CD4-positive, alpha-beta memory T cell (primary cell): ENCODE measurements around the gene DPYSL5. TPM values are rescaled to one million over a fixed set of nuclear protein-coding genes. Genes with fewer than 3 reads are reported as not detected.
A peak's percentile ranks its signal among the peaks of the same experiment; 100 is the strongest.
"Not testable (repeated sequence)": the region's sequence is repeated elsewhere in the genome, so short reads cannot be mapped to it uniquely, and the experiment has no call there.

Source experiments
- CTCF ChIA-PET: fragments of 350-600 bp; sonication (Branson Sonifier 250); formaldehyde crosslinking; loops from one replicate; lab custom pipeline; 2021; ENCODE audit warnings: inconsistent platforms; ENCODE audit not compliant: partially characterized antibody; lab: Charles Lee
- POLR2A ChIA-PET: fragments of 350-600 bp; sonication (Branson Sonifier 250); formaldehyde crosslinking; loops from one replicate; lab custom pipeline; 2021; ENCODE audit not compliant: partially characterized antibody; lab: Charles Lee
- DNase-seq, 5 donors: peaks; one replicate each; pipeline versions ENCODE4 v3.0.0 to v3.0.0-alpha.2; 2020 to 2022; ENCODE audit warnings: mixed read lengths in 1 of 5
- H3K27ac ChIP-seq: one replicate; pipeline ENCODE4 v1.7.0; 2013; ENCODE audit warnings: low read depth, low read length
- H3K27me3 ChIP-seq: 2 replicates; pipeline ENCODE4 v1.7.0; 2013; ENCODE audit warnings: mild to moderate bottlenecking, low read length, moderate library complexity; ENCODE audit not compliant: insufficient read depth
- H3K36me3 ChIP-seq: 2 replicates; pipeline ENCODE4 v1.7.0; 2013; ENCODE audit warnings: mild to moderate bottlenecking, low read length, moderate library complexity; ENCODE audit not compliant: insufficient read depth
- H3K4me1 ChIP-seq: 2 replicates; pipeline ENCODE4 v1.7.0; 2013; ENCODE audit warnings: mild to moderate bottlenecking, low read length, moderate library complexity; ENCODE audit not compliant: insufficient read depth
- H3K4me3 ChIP-seq, 2 donors: one replicate each; pipeline ENCODE4 v1.7.0; 2013; ENCODE audit warnings: low read length in 2 of 2, mild to moderate bottlenecking in 1 of 2
- H3K9me3 ChIP-seq, 2 donors: one replicate each; pipeline ENCODE4 v1.7.0; 2013; ENCODE audit warnings: low read length in 2 of 2, control low read depth in 1 of 2; ENCODE audit not compliant: control insufficient read depth in 1 of 2
- H3K27ac Mint-ChIP-seq, 7 donors: one replicate each; pipeline ENCODE4 v1.8.0; 2020 to 2021; ENCODE audit warnings: mixed read lengths in 7 of 7, mild to moderate bottlenecking in 6 of 7, inconsistent platforms in 3 of 7, moderate library complexity in 3 of 7
- H3K27me3 Mint-ChIP-seq, 2 donors: one replicate each; pipeline ENCODE4 v1.8.0; 2020 to 2021; ENCODE audit warnings: mixed read lengths in 2 of 2
- H3K36me3 Mint-ChIP-seq, 2 donors: one replicate each; pipeline ENCODE4 v1.8.0; 2020 to 2021; ENCODE audit warnings: mixed read lengths in 2 of 2, inconsistent platforms in 1 of 2, mild to moderate bottlenecking in 1 of 2
- H3K4me1 Mint-ChIP-seq, 4 donors: one replicate each; pipeline ENCODE4 v1.8.0; 2020 to 2021; ENCODE audit warnings: mixed read lengths in 4 of 4, mild to moderate bottlenecking in 1 of 4
- H3K4me3 Mint-ChIP-seq, 8 donors: one replicate each; pipeline ENCODE4 v1.8.0; 2020 to 2021; ENCODE audit warnings: mixed read lengths in 8 of 8, mild to moderate bottlenecking in 7 of 8, moderate library complexity in 6 of 8, inconsistent platforms in 3 of 8
- H3K9me3 Mint-ChIP-seq, 8 donors: one replicate each; pipeline ENCODE4 v1.8.0; 2020 to 2021; ENCODE audit warnings: mixed read lengths in 8 of 8, mild to moderate bottlenecking in 5 of 8, inconsistent platforms in 3 of 8, moderate library complexity in 1 of 8
- intact Hi-C: fragments of 100-400 bp; cut with micrococcal nuclease; formaldehyde crosslinking; loops from one replicate; pipeline ENCODE4 v1.15.1; 2023
- polyA plus RNA-seq, 2 donors: library from polyadenylated mRNA; unstranded; fragments of 300-500 nt; fragmentation: Illumina TruSeq; gene quantifications; one replicate each; pipeline ENCODE4 v1.2.3, GENCODE V29; 2021
- total RNA-seq, 2 experiments: library from RNA; stranded (reverse); gene quantifications; one replicate each; pipeline ENCODE4 v1.2.3, GENCODE V29; 2021

Gene DPYSL5
- total and polyA plus RNA-seq, 4 experiments from 2014 or later, result not detected

DNA sequence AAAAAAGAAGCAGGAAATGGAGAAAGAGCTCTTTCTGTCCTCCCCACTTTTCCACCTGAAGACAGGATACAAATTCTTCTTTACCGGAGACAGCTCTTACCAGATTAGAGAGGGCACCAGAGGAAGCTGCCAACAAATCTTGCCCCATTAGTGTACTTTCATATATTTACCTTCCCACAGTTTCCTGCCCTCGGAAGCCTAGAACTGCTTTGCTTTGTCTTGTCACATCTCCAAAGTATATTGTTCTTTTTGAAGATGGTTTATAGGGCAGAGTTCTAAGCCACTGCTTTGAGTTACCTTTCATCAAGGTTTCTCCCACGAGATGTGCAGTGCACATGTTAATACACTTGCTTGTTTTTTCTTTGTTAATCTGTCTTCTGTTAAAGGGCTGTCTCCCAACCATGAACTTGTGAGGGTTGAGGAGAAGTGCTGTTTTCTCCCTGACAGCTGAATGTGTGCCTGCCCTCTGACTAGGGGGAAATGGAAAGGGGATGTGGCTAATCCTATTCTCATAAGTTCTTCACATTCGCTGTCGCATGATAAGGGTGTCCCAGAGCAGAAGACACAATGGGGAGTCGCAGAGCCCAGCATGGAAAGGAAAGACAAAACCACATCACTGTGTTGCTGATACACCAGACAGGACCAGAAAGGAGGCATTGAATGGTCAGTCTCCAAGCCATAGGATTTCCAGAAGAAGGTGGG, 37.9 kb upstream of the DPYSL5 start:
- ChIA-PET CTCF (interaction anchor here (1.1 kb wide), 1 partner anchor 38 kb away, joined by 3 read pairs; no protein-coding TSS in a partner anchor), POLR2A (no interaction called here)
- Mint-ChIP-seq H3K9me3 (no peaks in the 10 kb centered on the region), H3K4me3 (peak overlapping the region in 5 of 8 donors; percentile 4 to 67 (median 43)), H3K36me3 (peaks cover 0 to under 1% of the 10 kb centered on the region in 2 donors), H3K27ac (peak overlapping the region in 3 of 7 donors; percentile 3 to 23 (median 3)), H3K4me1 (peaks cover 9 to 19% (median 10%) of the 10 kb centered on the region in 4 donors), H3K27me3 (peaks cover 2 to 13% of the 10 kb centered on the region in 2 donors)
- Histone ChIP-seq H3K4me1 (peaks cover 10% of the 10 kb centered on the region), H3K4me3 (no peak overlapping the region), H3K36me3 (no peaks in the 10 kb centered on the region), H3K27ac (no peak overlapping the region), H3K9me3 (no peaks in the 10 kb centered on the region), H3K27me3 (no peaks in the 10 kb centered on the region)
- DNase-seq, result peak in 4 of 5 donors; percentile 12 to 17 (median 15)
- intact Hi-C loops, result no loop called here

- Histone ChIP-seq H3K4me3 (no peak overlapping the region), H3K9me3 (no peaks in the 10 kb centered on the region), H3K27me3 (no peaks in the 10 kb centered on the region), H3K36me3 (no peaks in the 10 kb centered on the region), H3K27ac (no peak overlapping the region), H3K4me1 (peaks cover 10% of the 10 kb centered on the region)
- Mint-ChIP-seq H3K27ac (no peak overlapping the region), H3K4me3 (no peak overlapping the region), H3K27me3 (peaks cover 6 to 16% of the 10 kb centered on the region in 2 donors), H3K9me3 (no peaks in the 10 kb centered on the region), H3K4me1 (peaks cover 9 to 19% (median 10%) of the 10 kb centered on the region in 4 donors), H3K36me3 (peaks cover 0 to 3% of the 10 kb centered on the region in 2 donors)
- ChIA-PET CTCF (no interaction called here), POLR2A (no interaction called here)
- no peak for DNase-seq
- intact Hi-C loops, result no loop called here
Measured at GRCh38 chr2:26811261-26811660, 36.7 kb upstream of the DPYSL5 start.

DNA sequence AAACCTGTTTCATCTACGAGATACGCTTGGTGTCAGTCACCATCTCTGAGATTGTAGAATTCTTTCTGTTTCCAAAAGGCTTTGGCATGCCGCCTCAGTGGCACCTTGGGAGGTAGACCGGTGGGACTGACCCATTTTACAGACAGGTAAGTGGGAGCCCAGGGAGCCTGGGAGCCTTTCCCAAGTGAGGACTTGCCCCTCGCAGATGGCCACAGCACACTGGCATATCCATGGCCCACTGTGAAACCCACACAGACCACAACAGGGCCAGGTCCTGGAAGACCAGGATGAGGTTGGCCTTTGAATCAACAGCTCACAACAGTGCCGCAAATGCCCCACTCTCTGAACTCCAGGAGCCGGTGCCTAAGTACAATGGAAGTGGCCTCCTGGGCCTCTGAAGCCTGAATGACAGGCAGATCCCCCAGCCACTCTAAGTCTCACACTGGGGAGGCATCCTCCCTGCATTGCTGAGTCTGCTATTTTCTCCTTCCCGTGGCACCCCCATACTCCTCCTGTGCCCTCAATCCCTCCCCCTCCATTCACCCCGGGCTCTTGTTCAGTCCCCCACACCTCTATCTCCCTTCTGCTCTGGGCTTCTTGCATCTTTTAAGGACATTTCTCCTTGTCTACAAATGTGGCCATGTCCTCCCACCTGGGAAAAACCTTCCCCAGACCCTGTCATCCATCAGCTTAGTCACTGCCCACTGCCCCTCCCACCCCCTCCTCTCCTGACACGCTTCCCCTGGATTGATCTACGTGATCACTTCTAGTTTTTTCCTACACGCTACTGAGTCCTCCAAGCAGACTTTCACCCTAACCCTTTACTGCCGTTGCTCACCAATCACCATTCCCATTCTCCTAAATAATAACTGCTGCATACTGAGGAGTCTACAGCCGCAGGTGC, 35.9 kb upstream of the DPYSL5 start:
- H3K27me3 Mint-ChIP-seq, result peaks cover 12 to 23% of the 10 kb centered on the region in 2 donors
- DNase-seq, result no peak
- no peaks in the 10 kb centered on the region for H3K9me3 ChIP-seq
- H3K27me3 ChIP-seq, result no peaks in the 10 kb centered on the region
- CTCF ChIA-PET, result no interaction called here
- POLR2A ChIA-PET, result no interaction called here
- H3K36me3 ChIP-seq, result no peaks in the 10 kb centered on the region
- intact Hi-C loops, result no loop called here
- no peaks in the 10 kb centered on the region for H3K9me3 Mint-ChIP-seq
- peaks cover 0 to 3% of the 10 kb centered on the region in 2 donors for H3K36me3 Mint-ChIP-seq
- no peak overlapping the region for H3K4me3 Mint-ChIP-seq
- H3K27ac Mint-ChIP-seq, result no peak overlapping the region
- H3K4me3 ChIP-seq, result no peak overlapping the region
- H3K4me1 Mint-ChIP-seq, result peaks cover 9 to 19% (median 11%) of the 10 kb centered on the region in 4 donors
- no peak overlapping the region for H3K27ac ChIP-seq
- peaks cover 10% of the 10 kb centered on the region for H3K4me1 ChIP-seq

DNA sequence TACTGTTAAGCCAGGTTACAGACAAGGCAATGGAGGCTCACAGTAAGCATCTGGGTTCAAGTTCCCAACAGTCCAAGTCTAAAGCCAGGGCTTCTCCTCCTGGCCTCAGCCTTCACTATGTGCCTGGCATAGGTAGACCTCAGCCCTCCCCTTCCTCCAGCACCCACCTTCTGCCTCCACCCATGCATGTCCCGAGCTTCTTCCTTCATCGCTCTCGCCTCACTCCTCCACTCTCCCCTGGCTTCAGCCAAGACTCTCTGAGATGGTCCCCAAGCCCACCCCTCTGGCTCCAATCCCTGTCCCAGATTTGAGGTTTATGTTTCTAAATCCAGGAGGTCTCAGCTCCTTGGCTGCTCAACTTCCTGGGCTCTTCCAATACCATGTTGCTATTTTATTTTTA, 35.2 kb upstream of the DPYSL5 start:
- CTCF ChIA-PET, result no interaction called here
- Mint-ChIP-seq H3K36me3 (peaks cover 0 to 3% of the 10 kb centered on the region in 2 donors), H3K4me3 (no peak overlapping the region), H3K27ac (no peak overlapping the region), H3K4me1 (peaks cover 9 to 19% (median 11%) of the 10 kb centered on the region in 4 donors), H3K9me3 (no peaks in the 10 kb centered on the region), H3K27me3 (peaks cover 15 to 26% of the 10 kb centered on the region in 2 donors)
- no peaks in the 10 kb centered on the region for H3K9me3 ChIP-seq
- no peaks in the 10 kb centered on the region for H3K36me3 ChIP-seq
- POLR2A ChIA-PET, result no interaction called here
- intact Hi-C loops, result no loop called here
- no peak for DNase-seq
- H3K27ac ChIP-seq, result no peak overlapping the region
- H3K4me3 ChIP-seq, result no peak overlapping the region
- H3K4me1 ChIP-seq, result peaks cover 10% of the 10 kb centered on the region
- no peaks in the 10 kb centered on the region for H3K27me3 ChIP-seq

DNA sequence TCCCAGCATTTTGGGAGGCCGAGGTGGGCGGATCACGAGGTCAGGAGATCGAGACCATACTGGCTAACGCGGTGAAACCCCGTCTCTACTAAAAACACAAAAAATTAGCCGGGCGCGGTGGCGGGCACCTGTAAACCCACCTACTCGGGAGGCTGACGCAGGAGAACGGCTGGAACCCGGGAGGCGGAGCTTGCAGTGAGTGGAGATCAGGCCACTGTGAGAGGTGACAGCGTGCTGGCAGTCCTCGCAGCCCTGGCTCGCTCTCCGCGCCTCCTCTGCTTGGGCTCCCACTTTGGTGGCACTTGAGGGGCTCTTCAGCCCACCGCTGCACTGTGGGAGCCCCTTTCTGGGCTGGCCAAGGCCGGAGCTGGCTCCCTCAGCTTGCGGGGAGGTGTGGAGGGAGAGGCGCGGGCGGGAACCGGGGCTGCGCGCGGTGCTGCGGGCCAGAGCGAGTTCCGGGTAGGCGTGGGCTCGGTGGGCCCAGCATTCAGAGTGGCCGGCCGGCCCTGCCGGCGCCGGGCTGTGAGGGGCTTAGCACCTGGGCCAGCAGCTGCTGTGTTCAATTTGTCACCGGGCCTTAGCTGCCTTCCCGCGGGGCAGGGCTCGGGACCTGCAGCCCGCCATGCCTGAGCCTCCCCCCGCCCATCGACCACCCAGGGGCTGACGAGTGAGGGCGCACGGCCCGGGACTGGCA, 33.7 kb upstream of the DPYSL5 start:
- peaks cover 20 to 35% of the 10 kb centered on the region in 2 donors for H3K27me3 Mint-ChIP-seq
- H3K36me3 ChIP-seq, DNase-seq, H3K27ac ChIP-seq, H3K27me3 ChIP-seq, POLR2A ChIA-PET, H3K36me3 Mint-ChIP-seq, CTCF ChIA-PET, H3K9me3 ChIP-seq, H3K27ac Mint-ChIP-seq, H3K9me3 Mint-ChIP-seq, H3K4me3 ChIP-seq, H3K4me3 Mint-ChIP-seq, intact Hi-C loops: not testable (repeated sequence)
- peaks cover 10% of the 10 kb centered on the region for H3K4me1 ChIP-seq
- peaks cover 9 to 16% (median 10%) of the 10 kb centered on the region in 4 donors for H3K4me1 Mint-ChIP-seq

DNA sequence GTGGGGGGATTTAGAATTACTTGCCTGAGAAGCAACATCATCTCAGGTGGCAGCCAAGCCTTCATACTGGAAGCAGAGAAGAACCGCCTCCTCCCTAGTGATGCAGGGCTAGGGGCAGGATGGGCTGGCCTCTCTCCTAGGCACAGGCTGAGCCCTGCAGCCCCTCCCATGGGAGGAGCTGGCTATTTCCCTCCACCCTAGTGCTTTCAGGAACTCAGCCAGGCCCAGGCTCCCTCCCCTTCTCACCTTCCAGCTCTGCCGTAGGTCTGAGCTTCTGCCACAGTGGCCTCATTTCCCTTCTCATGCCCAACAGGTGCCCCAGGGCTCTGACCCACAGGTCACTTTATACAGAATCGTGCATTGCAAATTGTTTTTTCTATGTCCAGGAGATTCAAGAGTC, 31.0 kb upstream of the DPYSL5 start:
- Histone ChIP-seq H3K9me3 (no peaks in the 10 kb centered on the region), H3K27ac (no peak overlapping the region), H3K4me1 (no peaks in the 10 kb centered on the region), H3K27me3 (no peaks in the 10 kb centered on the region), H3K36me3 (no peaks in the 10 kb centered on the region), H3K4me3 (no peak overlapping the region)
- peaks cover 20 to 32% of the 10 kb centered on the region in 2 donors for H3K27me3 Mint-ChIP-seq
- intact Hi-C loops, result no loop called here
- peaks cover 0 to 3% of the 10 kb centered on the region in 2 donors for H3K36me3 Mint-ChIP-seq
- ChIA-PET POLR2A (no interaction called here), CTCF (no interaction called here)
- H3K4me3 Mint-ChIP-seq, result no peak overlapping the region
- H3K9me3 Mint-ChIP-seq, result no peaks in the 10 kb centered on the region
- no peak overlapping the region for H3K27ac Mint-ChIP-seq
- H3K4me1 Mint-ChIP-seq, result peaks cover 0 to 2% (median 0%) of the 10 kb centered on the region in 4 donors
- no peak for DNase-seq
